GM12872 (cell line): Measurements from ENCODE around the gene ANKRD53.

Experiments
- CTCF ChIP-seq: IDR thresholded peaks from 3 replicates; pipeline ENCODE4 v1.5.1; 2011; ENCODE audit warnings: low read depth, mild to moderate bottlenecking, low read length, moderate library complexity; ENCODE audit not compliant: insufficient read depth

Gene ANKRD53

GRCh38 chr2:70979180-70979488, 704 bp downstream of the ANKRD53 start:
- no peak for TF ChIP-seq CTCF

- TF ChIP-seq CTCF: no peak
Observed at GRCh38 chr2:70979626-70980025, 1.2 kb downstream of the ANKRD53 start.

- TF ChIP-seq CTCF: no peak
Observed at GRCh38 chr2:70981421-70981820, 3.0 kb downstream of the ANKRD53 start.

- no peak for TF ChIP-seq CTCF
Observed at GRCh38 chr2:70981866-70982810, 3.7 kb downstream of the ANKRD53 start.

GRCh38 chr2:70982971-70983370, 4.5 kb downstream of the ANKRD53 start:
- no peak for TF ChIP-seq CTCF

- no peak for TF ChIP-seq CTCF
Observed at GRCh38 chr2:70983506-70984227, 5.2 kb downstream of the ANKRD53 start.

GRCh38 chr2:70984228-70984575, 5.8 kb downstream of the ANKRD53 start:
- TF ChIP-seq CTCF: no peak
